ENCODE measurements around the gene SPRED3.

SPRED3 gene

DNA sequence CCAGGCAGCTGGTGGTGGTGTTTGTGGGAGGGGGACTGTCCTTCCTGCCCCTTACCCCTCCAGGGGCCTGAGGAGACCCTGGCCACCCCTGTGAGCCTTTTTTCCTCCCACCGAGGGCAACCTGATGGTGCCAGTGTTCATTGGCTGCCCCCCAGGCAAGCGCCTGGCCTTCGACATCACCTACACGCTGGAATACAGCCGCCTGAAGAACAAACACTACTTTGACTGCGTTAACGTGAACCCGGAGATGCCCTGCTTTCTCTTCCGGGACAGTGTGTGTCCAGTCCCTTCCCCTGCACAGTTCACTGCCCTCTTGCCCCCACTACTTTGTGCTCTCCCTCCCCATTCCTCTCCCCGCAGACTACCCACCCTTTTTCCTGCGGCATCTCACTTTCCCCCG is 21.5 kb upstream of the SPRED3 start:
- Histone ChIP-seq H3K27ac (no peak overlapping the region), H3K4me1 (peaks cover 7 to 10% (median 7%) of the 10 kb centered on the region in 10 experiments; a peak in 19 of 20 replicates), H3K4me2 (no peak overlapping the region), H3K9ac (no peak overlapping the region), H4K20me1 (no peaks in the 10 kb centered on the region), H3K27me3 (no peaks in the 10 kb centered on the region), H3K36me3 (no peaks in the 10 kb centered on the region), H3K9me3 (replicated peaks in 1 of 11) (peaks cover 7 to 17% (median 14%) of the 10 kb centered on the region in 11 experiments; a peak in 20 of 22 replicates), H3K4me3 (no peak overlapping the region)
- TF ChIP-seq Cebpa-rat (IDR thresholded peaks at IDR 0.05): no peak

DNA sequence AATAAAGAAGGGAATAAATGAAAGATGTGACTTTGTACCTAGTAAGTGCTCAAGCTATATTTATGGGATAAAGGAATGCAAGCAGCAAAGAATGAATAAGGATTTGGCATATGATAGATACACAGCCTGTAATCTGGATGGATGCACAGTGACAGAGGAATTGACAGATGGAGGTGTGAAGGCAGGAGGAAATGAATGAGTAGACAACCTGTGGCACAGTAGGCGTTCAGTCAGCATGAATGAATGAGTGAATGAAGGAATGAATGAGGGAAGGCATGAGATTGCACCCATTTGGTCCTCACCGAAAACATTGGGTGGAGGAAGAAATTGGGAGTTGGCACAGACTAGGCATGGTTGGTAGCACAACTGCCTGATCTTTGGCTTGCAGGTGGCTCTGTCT is 18.9 kb upstream of the SPRED3 start:
- H3K9me3 ChIP-seq (replicated peaks in 1 of 11): peaks cover 4 to 10% (median 9%) of the 10 kb centered on the region in 11 experiments; a peak in 20 of 22 replicates
- H4K20me1 ChIP-seq: no peaks in the 10 kb centered on the region
- H3K4me1 ChIP-seq: peaks cover 4 to 7% (median 6%) of the 10 kb centered on the region in 10 experiments; a peak in 16 of 20 replicates
- no peak overlapping the region for H3K4me3 ChIP-seq
- H3K4me2 ChIP-seq: no peak overlapping the region
- H3K36me3 ChIP-seq: no peaks in the 10 kb centered on the region
- H3K9ac ChIP-seq: no peak overlapping the region
- H3K27ac ChIP-seq: no peak overlapping the region
- no peak for TF ChIP-seq Cebpa-rat (IDR thresholded peaks at IDR 0.05)
- no peaks in the 10 kb centered on the region for H3K27me3 ChIP-seq

- H3K4me1 ChIP-seq: peaks cover 5 to 7% (median 6%) of the 10 kb centered on the region in 10 experiments; a peak in 16 of 20 replicates
- H3K4me3 ChIP-seq: no peak overlapping the region
- no peak overlapping the region for H3K27ac ChIP-seq
- H3K4me2 ChIP-seq: no peak overlapping the region
- no peaks in the 10 kb centered on the region for H3K36me3 ChIP-seq
- peaks cover 0 to 3% (median 2%) of the 10 kb centered on the region in 11 experiments; a peak in 11 of 22 replicates for H3K9me3 ChIP-seq (replicated peaks in 1 of 11)
- peaks cover 0 to 4% (median 2%) of the 10 kb centered on the region in 11 experiments; a peak in 10 of 22 replicates for H4K20me1 ChIP-seq
- no peak overlapping the region for H3K9ac ChIP-seq
- no peaks in the 10 kb centered on the region for H3K27me3 ChIP-seq
- TF ChIP-seq Cebpa-rat (IDR thresholded peaks at IDR 0.05): no peak
These were observed 18.2 kb upstream of the SPRED3 start for GRCh38 chr19:38370299-38370698.

GRCh38 chr19:38371081-38371480 is 17.4 kb upstream of the SPRED3 start:
- Histone ChIP-seq H3K36me3 (peaks cover under 1 to 1% (median under 1%) of the 10 kb centered on the region in 11 experiments; a peak in 16 of 22 replicates), H3K27me3 (no peaks in the 10 kb centered on the region)
- TF ChIP-seq Cebpa-rat (IDR thresholded peaks at IDR 0.05): no peak

GRCh38 chr19:38373907-38374331 is 14.6 kb upstream of the SPRED3 start:
- peaks cover 26 to 30% (median 29%) of the 10 kb centered on the region in 11 experiments for H3K36me3 ChIP-seq
- no peaks in the 10 kb centered on the region for H3K27me3 ChIP-seq
- peak overlapping the region; percentile 70 to 98 (median 94); a peak in 21 of 22 replicates for H3K9ac ChIP-seq
- peaks cover 19 to 26% (median 24%) of the 10 kb centered on the region in 10 experiments for H3K4me1 ChIP-seq
- no peak for TF ChIP-seq Cebpa-rat (IDR thresholded peaks at IDR 0.05)
- H3K4me2 ChIP-seq: peak overlapping the region; percentile 71 to 88 (median 75)
- peak overlapping the region; percentile 69 to 96 (median 93); a peak in 21 of 22 replicates for H3K27ac ChIP-seq
- H3K4me3 ChIP-seq: peak overlapping the region; percentile 81 to 99 (median 87)
- no peaks in the 10 kb centered on the region for H3K9me3 ChIP-seq (replicated peaks in 1 of 11)
- peaks cover 21 to 40% (median 37%) of the 10 kb centered on the region in 11 experiments; a peak in 21 of 22 replicates for H4K20me1 ChIP-seq

More at GRCh38 chr19:38371081-38371480, 17.4 kb upstream of the SPRED3 start:
- Histone ChIP-seq H3K27ac (no peak overlapping the region), H3K4me3 (no peak overlapping the region), H3K4me1 (peaks cover 11 to 14% (median 13%) of the 10 kb centered on the region in 10 experiments), H3K9ac (no peak overlapping the region), H3K4me2 (no peak overlapping the region), H4K20me1 (peaks cover under 1 to 12% (median 10%) of the 10 kb centered on the region in 11 experiments; a peak in 15 of 22 replicates), H3K9me3 (replicated peaks in 1 of 11) (no peaks in the 10 kb centered on the region)

- peak within 1 kb of the TSS; percentile 89 to 100 (median 99) for H3K4me2 ChIP-seq
- no peaks in the 10 kb centered on the region for H3K9me3 ChIP-seq (replicated peaks in 1 of 11)
- no peaks in the 10 kb centered on the region for H3K27me3 ChIP-seq
- H3K36me3 ChIP-seq: peaks cover 32 to 36% (median 35%) of the 10 kb centered on the region in 11 experiments
- no peak for TF ChIP-seq Cebpa-rat (IDR thresholded peaks at IDR 0.05)
- H3K4me3 ChIP-seq: peak within 1 kb of the TSS; percentile 81 to 99 (median 87)
- peaks cover 19 to 26% (median 24%) of the 10 kb centered on the region in 10 experiments for H3K4me1 ChIP-seq
- H4K20me1 ChIP-seq: peaks cover 26 to 46% (median 43%) of the 10 kb centered on the region in 11 experiments; a peak in 21 of 22 replicates
- H3K9ac ChIP-seq: peak within 1 kb of the TSS; percentile 91 to 98 (median 95)
- peak within 1 kb of the TSS; percentile 89 to 96 (median 93) for H3K27ac ChIP-seq
These were observed 14.0 kb upstream of the SPRED3 start, which contains the start of gene PSMD8 for GRCh38 chr19:38374332-38375097. Gene PSMD8 (plus strand): TSS chr19:38374571. CDS start chr19:38374602, 31 bp downstream.

GRCh38 chr19:38375098-38375493 is 13.4 kb upstream of the SPRED3 start:
- Histone ChIP-seq H3K36me3 (peaks cover 38 to 42% (median 40%) of the 10 kb centered on the region in 11 experiments), H3K27me3 (no peaks in the 10 kb centered on the region), H3K4me1 (peaks cover 19 to 26% (median 24%) of the 10 kb centered on the region in 10 experiments), H3K9ac (peak overlapping the region; percentile 91 to 98 (median 95)), H3K9me3 (replicated peaks in 1 of 11) (no peaks in the 10 kb centered on the region), H4K20me1 (peaks cover 29 to 52% (median 48%) of the 10 kb centered on the region in 11 experiments; a peak in 21 of 22 replicates), H3K4me2 (peak overlapping the region; percentile 89 to 100 (median 99)), H3K27ac (peak overlapping the region; percentile 89 to 96 (median 93)), H3K4me3 (peak overlapping the region; percentile 81 to 99 (median 87))
- no peak for TF ChIP-seq Cebpa-rat (IDR thresholded peaks at IDR 0.05)

DNA sequence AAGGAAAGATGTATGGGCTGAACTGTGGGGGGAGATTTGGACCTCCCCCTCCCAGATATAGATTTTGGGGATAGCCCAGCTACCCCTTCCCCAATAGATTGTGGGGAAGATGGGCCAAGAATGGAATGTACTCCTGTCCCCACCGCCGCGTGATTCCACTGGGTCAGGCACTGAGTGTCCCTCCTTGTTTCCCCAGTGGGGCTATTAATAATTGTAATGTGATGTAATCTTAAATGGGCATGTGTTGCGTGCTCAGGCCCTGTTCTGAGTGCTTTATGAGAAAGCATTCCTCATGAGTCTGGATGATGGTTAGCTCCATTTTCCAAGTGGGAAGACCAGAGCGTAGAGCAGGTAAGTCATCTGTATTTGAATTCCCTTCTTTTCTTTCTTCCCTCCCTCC is 12.7 kb upstream of the SPRED3 start:
- H4K20me1 ChIP-seq: peaks cover 30 to 58% (median 54%) of the 10 kb centered on the region in 11 experiments; a peak in 21 of 22 replicates
- TF ChIP-seq Cebpa-rat (IDR thresholded peaks at IDR 0.05): no peak

More for the DNA sequence above, 12.7 kb upstream of the SPRED3 start:
- peak overlapping the region; percentile 91 to 98 (median 95) for H3K9ac ChIP-seq
- peaks cover 43 to 48% (median 47%) of the 10 kb centered on the region in 11 experiments for H3K36me3 ChIP-seq
- H3K4me1 ChIP-seq: peaks cover 19 to 26% (median 24%) of the 10 kb centered on the region in 10 experiments
- H3K4me3 ChIP-seq: peak overlapping the region; percentile 81 to 99 (median 87)
- no peaks in the 10 kb centered on the region for H3K27me3 ChIP-seq
- H3K4me2 ChIP-seq: peak overlapping the region; percentile 89 to 100 (median 99)
- peak overlapping the region; percentile 89 to 96 (median 93); a peak in 21 of 22 replicates for H3K27ac ChIP-seq
- no peaks in the 10 kb centered on the region for H3K9me3 ChIP-seq (replicated peaks in 1 of 11)
